OCI-LY7 (cell line): ENCODE data around the gene ADAMTS17. TPM values are rescaled to one million over a fixed set of nuclear protein-coding genes. Genes with fewer than 3 reads are reported as not detected.

Source experiments
- BruUV-seq: library from RNA; stranded (reverse); fragments of 400-500 nt; replicated peaks from 2 replicates; lab custom pipeline; 2021; lab: Mats Ljungman, UMichigan
- CTCF ChIA-PET: fragments of 300-600 bp; sonication (Branson Sonifier 250); formaldehyde crosslinking; loops from one replicate; lab custom pipeline; 2022; ENCODE audit warnings: antibody characterized with exemption; ENCODE audit not compliant: unreplicated experiment; lab: Charles Lee
- POLR2A ChIA-PET: fragments of 300-600 bp; sonication (Branson Sonifier 250); formaldehyde crosslinking; loops from one replicate; lab custom pipeline; 2022; ENCODE audit warnings: antibody characterized with exemption; lab: Charles Lee
- DNase-seq: peaks from one replicate; pipeline ENCODE4 v3.0.0-alpha.2; 2015; ENCODE audit warnings: low spot score
- H2AFZ ChIP-seq: fragments of 200-600 bp; sonication (generic), shearing (Covaris generic); 2 replicates; pipeline ENCODE4 v1.6.1; 2014; ENCODE audit warnings: mild to moderate bottlenecking, antibody characterized with exemption, low read length, moderate library complexity
- H3K27ac ChIP-seq: fragments of 200-600 bp; sonication (generic); 2 replicates; pipeline ENCODE4 v1.5.1; 2014; ENCODE audit warnings: mixed run types, low read depth, mild to moderate bottlenecking, moderate library complexity, low read length, inconsistent platforms; ENCODE audit not compliant: poor library complexity, severe bottlenecking
- H3K36me3 ChIP-seq: fragments of 200-600 bp; sonication (generic); 2 replicates; pipeline ENCODE4 v1.6.1; 2014; ENCODE audit warnings: mild to moderate bottlenecking, antibody characterized with exemption, low read length, moderate library complexity, mixed read lengths; ENCODE audit not compliant: insufficient read depth
- H3K4me1 ChIP-seq: fragments of 200-600 bp; sonication (generic); 2 replicates; pipeline ENCODE4 v1.5.1; 2014; ENCODE audit warnings: mild to moderate bottlenecking, low read length; ENCODE audit not compliant: insufficient read depth, poor library complexity, severe bottlenecking
- H3K4me2 ChIP-seq: fragments of 200-600 bp; sonication (generic); 2 replicates; pipeline ENCODE4 v1.6.1; 2014; ENCODE audit warnings: mild to moderate bottlenecking, low read length
- H3K4me3 ChIP-seq: fragments of 200-600 bp; sonication (generic); 2 replicates; pipeline ENCODE4 v1.5.1; 2014; ENCODE audit warnings: mild to moderate bottlenecking, low read depth, low read length; ENCODE audit not compliant: poor library complexity, severe bottlenecking
- H3K79me2 ChIP-seq: fragments of 200-600 bp; sonication (generic); 2 replicates; pipeline ENCODE4 v1.6.1; 2016; ENCODE audit warnings: low read depth, mild to moderate bottlenecking, low read length, moderate library complexity, mixed read lengths; ENCODE audit not compliant: insufficient read depth
- H3K9me2 ChIP-seq: fragments of 200-600 bp; sonication (generic); 2 replicates; pipeline ENCODE4 v1.6.1; 2016; ENCODE audit warnings: mild to moderate bottlenecking, low read length, mixed read lengths; ENCODE audit not compliant: insufficient read depth
- H3K9me3 ChIP-seq: fragments of 200-600 bp; sonication (generic); 2 replicates; pipeline ENCODE4 v1.6.1; 2014; ENCODE audit warnings: mild to moderate bottlenecking, mixed run types, low read length, mixed read lengths
- H4K20me1 ChIP-seq: fragments of 200-600 bp; sonication (generic); 2 replicates; pipeline ENCODE4 v1.6.1; 2014; ENCODE audit warnings: mild to moderate bottlenecking, antibody characterized with exemption, low read length, moderate library complexity, mixed read lengths; ENCODE audit not compliant: insufficient read depth
- EZH2phosphoT487 ChIP-seq: fragments of 200-600 bp; sonication (generic); IDR thresholded peaks from 2 replicates; pipeline ENCODE4 v1.6.1; 2018; ENCODE audit warnings: low read depth, borderline replicate concordance, mild to moderate bottlenecking, mixed run types, antibody characterized with exemption, low read length, moderate library complexity, mixed read lengths
- intact Hi-C: fragments of 100-400 bp; cut with micrococcal nuclease; formaldehyde crosslinking; loops from one replicate; pipeline ENCODE4 v1.10.0; 2022; ENCODE audit not compliant: unreplicated experiment
- total RNA-seq, 2 experiments: library from RNA; depleted of rRNA in 1 of 2; stranded (reverse); fragments of >200 nt in 1 of 2; shearing (Covaris generic) in 1 of 2; gene quantifications; 2 replicates each; pipeline ENCODE4 v1.2.3, GENCODE V29; 2014 to 2022
- TF ChIP-seq, protein P1 (sequence below): fragments of 200-600 bp; sonication (generic); conservative IDR thresholded peaks from 2 replicates; pipeline ENCODE4 v1.5.1; 2014; ENCODE audit warnings: mild to moderate bottlenecking, antibody characterized with exemption, low read length, moderate library complexity, mixed read lengths

Gene ADAMTS17
- total RNA-seq, 2 experiments from 2014 or later = not detected

DNA sequence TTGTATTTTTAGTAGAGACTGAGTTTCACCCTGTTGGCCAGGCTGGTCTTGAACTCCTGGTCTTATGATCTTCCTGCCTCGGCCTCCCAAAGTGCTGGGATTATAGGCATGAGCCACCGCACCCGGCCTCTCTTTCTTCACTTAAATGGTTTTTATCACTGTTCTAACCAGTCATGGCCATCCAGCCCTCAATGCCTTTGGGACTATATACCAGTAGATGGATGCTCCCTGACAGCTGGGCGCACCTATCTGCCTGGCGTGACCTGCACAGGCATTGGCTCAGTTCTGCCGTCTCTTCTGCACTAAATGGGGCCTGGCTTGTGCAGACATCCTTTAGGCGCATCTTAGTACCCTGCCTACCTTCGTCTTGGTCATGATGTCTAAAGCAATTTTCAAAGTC is 233.4 kb downstream of the ADAMTS17 start:
- ChIA-PET POLR2A (no interaction called here), CTCF (no interaction called here)
- BruUV-seq = no TSS peak
- Histone ChIP-seq H3K9me3 (no peaks in the 10 kb centered on the region), H3K4me1 (peaks cover 11% of the 10 kb centered on the region), H3K36me3 (no peaks in the 10 kb centered on the region), H3K79me2 (no peaks in the 10 kb centered on the region), H3K27ac (no peak overlapping the region), H3K4me2 (no peak overlapping the region), H3K4me3 (no peak overlapping the region), H4K20me1 (no peaks in the 10 kb centered on the region), H2AFZ (no peak overlapping the region), H3K9me2 (no peaks in the 10 kb centered on the region)
- TF ChIP-seq EZH2phosphoT487 = no peak
- TF ChIP-seq, protein P1, sequence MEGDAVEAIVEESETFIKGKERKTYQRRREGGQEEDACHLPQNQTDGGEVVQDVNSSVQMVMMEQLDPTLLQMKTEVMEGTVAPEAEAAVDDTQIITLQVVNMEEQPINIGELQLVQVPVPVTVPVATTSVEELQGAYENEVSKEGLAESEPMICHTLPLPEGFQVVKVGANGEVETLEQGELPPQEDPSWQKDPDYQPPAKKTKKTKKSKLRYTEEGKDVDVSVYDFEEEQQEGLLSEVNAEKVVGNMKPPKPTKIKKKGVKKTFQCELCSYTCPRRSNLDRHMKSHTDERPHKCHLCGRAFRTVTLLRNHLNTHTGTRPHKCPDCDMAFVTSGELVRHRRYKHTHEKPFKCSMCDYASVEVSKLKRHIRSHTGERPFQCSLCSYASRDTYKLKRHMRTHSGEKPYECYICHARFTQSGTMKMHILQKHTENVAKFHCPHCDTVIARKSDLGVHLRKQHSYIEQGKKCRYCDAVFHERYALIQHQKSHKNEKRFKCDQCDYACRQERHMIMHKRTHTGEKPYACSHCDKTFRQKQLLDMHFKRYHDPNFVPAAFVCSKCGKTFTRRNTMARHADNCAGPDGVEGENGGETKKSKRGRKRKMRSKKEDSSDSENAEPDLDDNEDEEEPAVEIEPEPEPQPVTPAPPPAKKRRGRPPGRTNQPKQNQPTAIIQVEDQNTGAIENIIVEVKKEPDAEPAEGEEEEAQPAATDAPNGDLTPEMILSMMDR = no peak
- intact Hi-C loops = no loop called here
- DNase-seq = no peak

DNA sequence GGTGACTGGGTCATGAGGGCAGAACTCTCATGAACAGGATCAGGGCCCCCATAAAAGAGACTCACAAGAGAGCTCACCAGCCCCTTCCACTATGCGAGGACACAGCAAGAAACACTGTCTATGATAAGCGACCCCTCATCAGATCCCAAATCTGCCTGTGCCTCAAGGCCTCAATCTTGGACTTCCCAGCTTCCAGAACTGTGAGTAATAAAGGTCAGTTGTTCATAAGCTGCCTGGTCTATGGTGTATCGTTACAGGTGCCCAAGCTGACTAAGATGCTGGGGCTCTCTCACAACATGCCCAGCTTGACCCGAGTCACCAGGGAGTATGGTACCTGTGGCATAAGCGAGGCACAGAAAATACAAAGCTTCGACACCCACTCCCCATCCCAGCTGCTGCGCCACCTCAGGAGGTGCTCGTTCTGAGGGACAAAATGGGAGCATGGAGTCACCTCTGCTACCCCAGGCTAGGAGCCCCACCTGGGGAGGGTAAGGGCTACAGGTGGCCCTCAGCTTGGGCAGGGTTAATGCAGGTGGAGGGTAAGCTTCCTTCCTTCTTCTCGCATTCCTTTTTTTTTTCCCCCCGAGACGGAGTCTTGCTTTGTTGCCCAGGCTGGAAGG is 234.1 kb downstream of the ADAMTS17 start:
- TF ChIP-seq EZH2phosphoT487 = no peak
- TF ChIP-seq, protein P1 = no peak
- Histone ChIP-seq H3K4me2 (no peak overlapping the region), H3K9me3 (no peaks in the 10 kb centered on the region), H3K79me2 (no peaks in the 10 kb centered on the region), H3K4me1 (peaks cover 11% of the 10 kb centered on the region), H2AFZ (no peak overlapping the region), H3K4me3 (no peak overlapping the region), H4K20me1 (no peaks in the 10 kb centered on the region), H3K36me3 (no peaks in the 10 kb centered on the region), H3K27ac (no peak overlapping the region), H3K9me2 (no peaks in the 10 kb centered on the region)
- ChIA-PET POLR2A (no interaction called here), CTCF (no interaction called here)
- BruUV-seq = no TSS peak
- intact Hi-C loops = no loop called here
- no peak for DNase-seq

DNA sequence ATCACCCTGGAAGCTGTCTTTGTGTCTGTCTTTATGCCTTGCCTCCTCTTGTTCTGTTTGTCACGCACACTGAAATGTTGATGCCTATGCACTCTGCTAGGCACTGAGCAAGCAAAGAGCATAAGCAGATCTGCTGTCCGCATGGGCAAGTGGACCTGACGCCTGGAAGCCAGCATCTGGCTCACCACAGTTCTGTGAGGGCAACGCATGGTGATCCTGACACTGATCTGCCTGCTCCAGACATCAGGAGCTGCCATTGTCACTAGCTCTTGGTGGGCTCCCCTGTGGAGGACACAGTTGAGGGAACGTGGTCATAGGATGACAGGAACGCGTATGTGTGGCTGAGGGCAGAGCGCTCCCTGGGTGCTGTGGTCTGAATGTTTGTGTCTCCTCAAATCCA is 234.6 kb downstream of the ADAMTS17 start:
- no peak for DNase-seq
- Histone ChIP-seq H3K4me2 (no peak overlapping the region), H3K4me1 (peaks cover 11% of the 10 kb centered on the region), H3K79me2 (no peaks in the 10 kb centered on the region), H2AFZ (no peak overlapping the region), H4K20me1 (no peaks in the 10 kb centered on the region), H3K9me2 (no peaks in the 10 kb centered on the region), H3K27ac (no peak overlapping the region), H3K9me3 (no peaks in the 10 kb centered on the region), H3K36me3 (no peaks in the 10 kb centered on the region), H3K4me3 (no peak overlapping the region)
- intact Hi-C loops = no loop called here
- ChIA-PET CTCF (no interaction called here), POLR2A (interaction anchor here (0.6 kb wide), 1 partner anchor 29 kb away, joined by 4 read pairs; no protein-coding TSS in a partner anchor)
- TF ChIP-seq, protein P1 = no peak
- TF ChIP-seq EZH2phosphoT487 = no peak
- no TSS peak for BruUV-seq
